Stimulated activated naive B cell treated with anti-CD40 and anti-IgM and Interleukin-4, amounts not matched to agents 10 μg/mL and 1 μg/mL and 100 μg/mL, for 72 hours (primary cell): ENCODE measurements around the gene SLC25A51.
"Not testable (repeated sequence)": the region's sequence is repeated elsewhere in the genome, so short reads cannot be mapped to it uniquely, and the experiment has no call there.

Source experiments
- ATAC-seq, 2 donors: fragments of 150-1000 bp; cut with Tn5 transposase; replicated peaks; 2 replicates each; pipeline ENCODE4 v1.10.0; 2021; ENCODE audit warnings: moderate library complexity in 1 of 2
- DNase-seq: peaks from one replicate; pipeline ENCODE4 v3.0.0; 2021
- H3K27ac Mint-ChIP-seq: one replicate; pipeline ENCODE4 v1.8.0; 2022; ENCODE audit warnings: mild to moderate bottlenecking, mixed read lengths
- H3K27me3 Mint-ChIP-seq, 2 donors: one replicate each; pipeline ENCODE4 v1.8.0; 2022; ENCODE audit warnings: mixed read lengths in 2 of 2
- H3K36me3 Mint-ChIP-seq, 2 donors: one replicate each; pipeline ENCODE4 v1.8.0; 2022; ENCODE audit warnings: mixed read lengths in 2 of 2, mild to moderate bottlenecking in 1 of 2
- H3K4me1 Mint-ChIP-seq, 2 donors: one replicate each; pipeline ENCODE4 v1.8.0; 2022; ENCODE audit warnings: mixed read lengths in 2 of 2, mild to moderate bottlenecking in 1 of 2
- H3K4me3 Mint-ChIP-seq, 2 donors: one replicate each; pipeline ENCODE4 v1.8.0; 2022; ENCODE audit warnings: mild to moderate bottlenecking in 2 of 2, mixed read lengths in 2 of 2, moderate library complexity in 1 of 2
- H3K9me3 Mint-ChIP-seq, 2 donors: one replicate each; pipeline ENCODE4 v1.8.0; 2022; ENCODE audit warnings: mixed read lengths in 2 of 2, mild to moderate bottlenecking in 1 of 2

The SLC25A51 gene

DNA sequence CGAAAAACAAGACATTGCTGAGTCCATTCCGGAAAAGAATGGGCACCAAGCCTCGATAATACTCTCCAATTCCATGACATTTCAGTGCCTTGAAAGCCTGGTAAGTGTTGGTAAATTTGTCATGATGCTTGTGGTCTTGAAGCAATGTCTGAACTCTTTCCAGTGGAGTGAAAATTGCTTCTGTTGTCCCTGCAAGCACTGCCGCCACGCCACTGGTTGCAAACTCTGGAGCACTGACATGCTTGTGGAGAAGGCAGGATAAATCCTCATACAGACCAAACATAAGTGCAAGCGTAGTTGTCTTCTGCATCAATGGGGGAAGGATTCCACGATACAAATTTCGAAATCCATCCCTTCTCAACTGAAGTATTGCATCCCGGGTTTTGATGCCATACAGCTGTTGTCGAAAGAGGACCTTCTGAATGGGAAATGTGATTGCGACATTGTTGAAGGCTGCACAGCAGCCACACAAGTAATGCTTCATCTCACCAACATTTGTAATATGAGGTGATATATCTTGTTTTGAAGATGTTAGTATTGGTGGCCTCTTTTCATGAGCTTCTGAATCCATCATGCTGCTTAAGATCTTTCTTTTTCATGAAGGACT lies 15.8 kb downstream of the SLC25A51 start:
- H3K36me3 Mint-ChIP-seq = peaks cover 32 to 51% of the 10 kb centered on the region in 2 donors
- not testable (repeated sequence) for H3K27me3 Mint-ChIP-seq, DNase-seq, ATAC-seq, H3K4me1 Mint-ChIP-seq, H3K27ac Mint-ChIP-seq, H3K4me3 Mint-ChIP-seq, H3K9me3 Mint-ChIP-seq

DNA sequence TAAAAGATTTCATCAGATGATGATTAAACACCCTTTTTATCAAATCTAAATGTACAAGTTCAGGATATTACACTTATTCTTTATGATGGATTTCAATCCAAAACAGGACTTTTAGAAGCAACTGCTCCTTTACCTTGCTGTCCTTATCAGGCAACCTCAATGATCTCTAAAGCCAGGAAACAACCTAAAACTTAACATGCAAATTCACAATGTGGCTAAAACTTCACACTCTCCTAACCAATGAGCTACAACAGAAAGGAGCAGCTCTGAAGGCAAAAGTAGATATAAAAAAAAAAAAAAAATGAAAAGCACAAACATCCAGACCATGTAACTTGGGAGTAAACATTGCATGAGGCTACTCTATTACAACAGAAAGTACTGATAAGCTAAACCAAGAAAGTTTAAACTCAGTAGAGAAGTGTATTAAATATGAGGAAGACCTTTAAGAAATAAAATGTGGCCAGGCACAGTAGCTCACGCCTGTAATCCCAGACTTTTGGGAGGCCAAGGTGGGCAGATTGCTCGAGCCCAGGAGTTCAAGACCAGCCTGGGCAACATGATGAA lies 22.9 kb downstream of the SLC25A51 start:
- no peak overlapping the region for H3K27ac Mint-ChIP-seq
- H3K36me3 Mint-ChIP-seq = peaks cover 25 to 40% of the 10 kb centered on the region in 2 donors
- DNase-seq = no peak
- H3K27me3 Mint-ChIP-seq = no peaks in the 10 kb centered on the region
- ATAC-seq = no peak
- H3K4me1 Mint-ChIP-seq = peaks cover 0 to 2% of the 10 kb centered on the region in 2 donors
- no peak overlapping the region for H3K4me3 Mint-ChIP-seq
- peaks cover 0 to 4% of the 10 kb centered on the region in 2 donors for H3K9me3 Mint-ChIP-seq

DNA sequence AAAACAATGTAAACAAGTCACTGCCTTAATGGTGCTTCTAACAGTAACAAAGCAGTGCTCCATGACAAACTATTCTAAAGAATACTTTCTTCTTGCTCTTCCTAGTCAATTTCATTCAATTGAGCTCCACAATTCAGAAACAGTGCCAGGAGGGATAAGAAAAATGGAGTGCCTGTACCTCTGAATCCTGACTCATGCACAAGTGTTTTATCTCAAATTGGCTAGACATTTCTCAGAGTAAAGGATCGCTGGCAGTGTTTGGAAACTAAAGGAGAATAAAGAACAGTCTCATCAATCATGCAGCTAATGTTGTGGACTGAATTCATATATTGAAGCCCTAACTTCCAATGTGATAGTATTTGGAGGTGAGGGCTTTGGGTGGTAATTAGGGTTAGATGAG lies 27.6 kb downstream of the SLC25A51 start:
- Mint-ChIP-seq H3K4me1 (no peaks in the 10 kb centered on the region), H3K9me3 (peaks cover 0 to 4% of the 10 kb centered on the region in 2 donors), H3K27ac (no peak overlapping the region), H3K36me3 (peaks cover 22 to 39% of the 10 kb centered on the region in 2 donors), H3K4me3 (no peak overlapping the region), H3K27me3 (no peaks in the 10 kb centered on the region)
- DNase-seq = no peak
- no peak for ATAC-seq

DNA sequence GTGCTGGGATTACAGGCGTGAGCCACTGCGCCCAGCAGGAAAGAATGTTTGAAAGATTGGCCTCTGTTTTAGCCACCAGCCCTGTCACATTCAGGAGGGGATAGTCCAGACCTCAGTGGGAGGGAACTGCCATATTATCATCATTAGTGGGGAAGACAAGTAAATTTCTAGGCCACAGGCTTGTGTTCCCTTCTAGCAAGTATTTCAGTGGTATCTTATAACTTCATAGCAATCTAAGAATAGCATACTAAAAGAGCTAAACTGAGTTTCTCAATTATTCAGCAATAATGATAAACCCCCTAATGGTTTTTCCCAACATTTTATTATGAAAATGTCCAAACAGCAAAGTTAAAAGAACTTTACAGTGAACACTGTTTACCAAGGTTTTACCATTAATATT lies 30.0 kb downstream of the SLC25A51 start:
- Mint-ChIP-seq H3K27me3 (no peaks in the 10 kb centered on the region), H3K27ac (no peak overlapping the region), H3K9me3 (peaks cover 0 to 4% of the 10 kb centered on the region in 2 donors), H3K4me3 (no peak overlapping the region), H3K4me1 (no peaks in the 10 kb centered on the region), H3K36me3 (peaks cover 14 to 27% of the 10 kb centered on the region in 2 donors)
- DNase-seq (no peak), ATAC-seq (no peak)

DNA sequence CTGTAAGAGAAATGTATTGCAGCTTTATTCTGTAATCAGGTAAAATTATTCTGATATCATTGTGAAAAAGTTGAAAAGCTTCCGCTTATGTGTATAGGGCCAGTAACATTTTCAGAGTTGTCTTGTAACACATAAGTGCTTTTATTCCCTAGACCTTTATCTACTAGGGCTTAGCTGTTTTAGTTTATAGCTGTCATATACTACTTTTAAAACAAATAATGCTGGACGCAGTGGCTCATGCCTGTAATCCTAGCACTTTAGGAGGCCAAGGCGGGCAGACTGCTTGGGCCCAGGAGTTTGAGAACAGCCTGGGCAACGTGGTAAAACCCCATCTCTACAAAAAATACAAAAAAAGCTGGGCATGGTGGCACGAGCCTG lies 33.1 kb downstream of the SLC25A51 start:
- Mint-ChIP-seq H3K36me3 (peaks cover under 1 to 7% of the 10 kb centered on the region in 2 donors), H3K9me3 (no peaks in the 10 kb centered on the region), H3K4me3 (no peak overlapping the region), H3K27me3 (no peaks in the 10 kb centered on the region), H3K27ac (no peak overlapping the region), H3K4me1 (no peaks in the 10 kb centered on the region)
- ATAC-seq (no peak), DNase-seq (no peak)

DNA sequence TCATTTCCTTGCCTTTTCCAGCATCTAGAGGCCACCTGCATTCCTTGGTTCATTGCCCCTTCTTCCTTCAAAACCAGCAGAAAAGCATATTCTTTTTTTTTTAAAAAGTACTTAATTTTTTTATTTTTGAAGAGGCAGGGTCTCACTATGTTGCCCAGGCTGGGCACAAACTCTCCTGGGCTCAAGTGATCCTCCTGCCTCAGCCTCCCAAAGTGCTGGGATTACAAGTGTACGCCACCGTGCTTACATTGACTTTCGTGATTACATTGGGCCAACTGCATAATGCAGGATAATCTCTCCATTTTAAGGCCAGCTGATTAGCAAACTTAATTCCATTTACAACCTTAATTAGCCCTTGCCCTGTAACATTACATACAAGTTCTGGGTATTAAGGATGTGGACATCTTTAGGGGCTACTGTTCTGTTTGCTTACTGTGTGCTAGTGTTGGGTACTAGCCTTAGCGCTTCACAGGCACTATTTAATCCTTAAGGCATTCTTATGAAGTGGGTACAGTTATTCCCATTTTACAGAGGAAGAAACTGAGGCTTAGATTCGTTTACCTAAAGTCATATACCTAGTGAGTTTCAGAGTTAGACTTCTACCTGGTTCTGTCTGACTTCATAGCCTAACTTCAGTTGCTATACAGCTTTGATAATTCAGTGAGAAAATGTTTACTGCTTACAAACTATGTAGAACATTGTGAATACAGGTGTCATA lies 33.7 kb downstream of the SLC25A51 start:
- Mint-ChIP-seq H3K4me1 (no peaks in the 10 kb centered on the region), H3K36me3 (peaks cover 0 to 4% of the 10 kb centered on the region in 2 donors)
- ATAC-seq = no peak

DNA sequence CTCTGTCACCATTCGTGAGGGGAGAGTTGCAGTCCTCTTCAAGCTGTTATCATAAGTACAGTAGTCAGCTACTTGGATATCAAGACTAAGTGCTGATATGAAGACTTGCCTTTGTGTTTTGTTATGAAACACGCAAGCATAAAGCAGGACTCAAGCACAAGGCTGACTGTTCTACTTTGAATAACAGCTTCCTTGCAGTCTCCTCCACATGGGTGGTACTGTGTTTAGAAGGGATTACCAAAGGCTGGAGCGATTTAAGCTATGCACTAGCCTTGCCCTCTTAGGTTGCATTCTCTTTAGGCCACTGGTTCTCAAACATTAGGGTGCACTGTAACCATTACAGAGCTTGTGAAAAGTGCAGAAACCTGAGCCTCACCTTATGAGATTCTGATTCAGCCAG lies 41.4 kb downstream of the SLC25A51 start:
- DNase-seq (no peak), ATAC-seq (no peak)
- Mint-ChIP-seq H3K9me3 (no peaks in the 10 kb centered on the region), H3K27me3 (no peaks in the 10 kb centered on the region), H3K4me3 (no peak overlapping the region), H3K36me3 (peaks cover 8 to 27% of the 10 kb centered on the region in 2 donors), H3K27ac (no peak overlapping the region), H3K4me1 (no peaks in the 10 kb centered on the region)

More for the DNA sequence above, 33.7 kb downstream of the SLC25A51 start:
- DNase-seq = no peak
- no peaks in the 10 kb centered on the region for H3K27me3 Mint-ChIP-seq
- H3K27ac Mint-ChIP-seq = no peak overlapping the region
- no peak overlapping the region for H3K4me3 Mint-ChIP-seq
- H3K9me3 Mint-ChIP-seq = no peaks in the 10 kb centered on the region

DNA sequence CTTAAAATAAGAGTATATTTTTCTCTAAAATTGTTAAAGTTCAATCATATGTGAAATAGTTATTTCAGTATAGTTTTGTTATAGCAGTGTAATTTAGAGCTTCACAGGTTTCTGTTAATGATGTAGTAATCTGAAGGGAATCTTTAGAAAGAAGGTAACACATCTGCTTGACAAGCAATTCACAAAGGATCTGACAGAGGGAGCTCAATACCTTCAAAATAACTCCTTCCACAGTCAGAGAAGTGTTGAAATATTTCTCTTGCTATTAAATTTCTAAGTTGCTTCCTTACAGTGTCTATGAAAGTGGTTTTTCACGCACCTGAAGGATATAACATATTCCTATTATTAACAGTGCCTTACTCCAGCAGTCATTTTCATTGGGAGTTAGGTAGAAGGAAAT lies 44.9 kb downstream of the SLC25A51 start:
- no peak overlapping the region for H3K4me3 Mint-ChIP-seq
- H3K4me1 Mint-ChIP-seq = no peaks in the 10 kb centered on the region
- DNase-seq = no peak
- H3K9me3 Mint-ChIP-seq = no peaks in the 10 kb centered on the region
- H3K27ac Mint-ChIP-seq = no peak overlapping the region
- no peak for ATAC-seq
- H3K27me3 Mint-ChIP-seq = no peaks in the 10 kb centered on the region
- H3K36me3 Mint-ChIP-seq = peaks cover 17 to 32% of the 10 kb centered on the region in 2 donors

DNA sequence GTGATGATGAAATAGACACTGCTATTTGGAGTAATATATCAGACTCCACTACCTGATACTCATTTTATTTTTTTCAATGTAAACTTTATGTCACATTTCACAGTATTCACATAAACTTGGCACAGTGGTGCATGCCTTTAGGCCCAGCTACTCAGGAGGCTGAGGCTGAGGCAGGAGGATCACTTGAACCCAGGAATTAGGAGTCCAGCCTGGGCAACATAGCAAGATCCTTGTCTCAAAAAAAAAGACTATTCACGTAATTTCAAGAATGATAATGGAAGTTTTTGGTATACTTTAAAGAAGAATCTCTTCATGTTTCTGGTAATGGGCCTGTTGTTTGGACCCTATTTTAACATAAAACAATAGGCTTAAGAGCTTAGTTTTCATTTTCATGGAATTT lies 47.4 kb downstream of the SLC25A51 start:
- Mint-ChIP-seq H3K36me3 (peaks cover 15 to 35% of the 10 kb centered on the region in 2 donors), H3K27me3 (no peaks in the 10 kb centered on the region), H3K4me3 (no peak overlapping the region), H3K27ac (no peak overlapping the region), H3K4me1 (no peaks in the 10 kb centered on the region), H3K9me3 (no peaks in the 10 kb centered on the region)
- DNase-seq (no peak), ATAC-seq (no peak)

DNA sequence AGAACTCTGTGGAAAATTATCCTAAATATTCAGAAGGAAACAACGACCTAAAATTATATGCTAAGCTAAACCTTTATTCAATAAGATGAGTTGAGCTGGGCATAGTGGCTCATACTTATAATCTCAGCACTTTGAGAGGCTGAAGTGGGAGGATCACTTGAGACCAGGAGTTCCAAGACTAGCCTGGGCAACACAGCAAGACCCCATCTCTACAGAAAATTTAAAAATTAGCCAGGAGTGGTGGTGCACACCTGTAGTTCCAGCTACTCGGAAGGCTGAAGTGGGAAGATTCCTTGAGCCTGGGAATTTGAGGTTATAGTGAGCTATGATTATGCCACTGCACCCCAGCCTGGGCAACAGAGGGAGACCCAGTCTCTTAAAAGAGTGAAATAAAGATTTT lies 51.7 kb downstream of the SLC25A51 start:
- Mint-ChIP-seq H3K27ac (no peak overlapping the region), H3K27me3 (no peaks in the 10 kb centered on the region), H3K9me3 (no peaks in the 10 kb centered on the region)

DNA sequence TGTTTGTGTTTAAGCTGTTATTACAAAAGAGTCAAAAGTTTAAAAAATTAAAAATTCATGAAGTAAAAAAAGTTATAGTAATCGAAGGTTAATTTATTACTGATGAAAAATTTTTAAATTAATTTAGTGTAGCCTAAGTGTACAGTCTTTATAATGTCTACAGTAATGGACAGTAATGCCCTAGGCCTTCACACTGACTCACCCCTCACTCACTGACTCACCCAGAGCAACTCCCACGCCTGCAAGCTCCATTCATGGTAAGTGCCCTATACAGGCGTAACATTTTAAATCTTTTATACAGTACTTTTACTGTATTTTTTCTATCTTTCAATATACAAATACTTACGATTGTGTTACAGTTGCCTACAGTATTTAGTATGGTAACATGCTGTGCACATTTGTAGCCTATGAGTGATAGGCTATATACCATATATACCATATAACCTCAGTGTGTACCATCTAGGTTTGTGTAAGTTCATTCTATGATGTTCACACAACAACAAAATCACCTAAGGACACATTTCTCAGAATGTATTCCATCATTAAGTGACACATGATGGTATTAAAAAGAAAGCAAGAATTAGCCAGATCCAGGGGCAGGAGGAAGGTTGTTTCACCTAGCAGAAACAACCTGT lies 63.2 kb downstream of the SLC25A51 start:
- no peak for ATAC-seq

More for the DNA sequence above, 51.7 kb downstream of the SLC25A51 start:
- Mint-ChIP-seq H3K4me3 (no peak overlapping the region), H3K4me1 (no peaks in the 10 kb centered on the region), H3K36me3 (peaks cover 10 to 24% of the 10 kb centered on the region in 2 donors)
- DNase-seq = no peak
- no peak for ATAC-seq

DNA sequence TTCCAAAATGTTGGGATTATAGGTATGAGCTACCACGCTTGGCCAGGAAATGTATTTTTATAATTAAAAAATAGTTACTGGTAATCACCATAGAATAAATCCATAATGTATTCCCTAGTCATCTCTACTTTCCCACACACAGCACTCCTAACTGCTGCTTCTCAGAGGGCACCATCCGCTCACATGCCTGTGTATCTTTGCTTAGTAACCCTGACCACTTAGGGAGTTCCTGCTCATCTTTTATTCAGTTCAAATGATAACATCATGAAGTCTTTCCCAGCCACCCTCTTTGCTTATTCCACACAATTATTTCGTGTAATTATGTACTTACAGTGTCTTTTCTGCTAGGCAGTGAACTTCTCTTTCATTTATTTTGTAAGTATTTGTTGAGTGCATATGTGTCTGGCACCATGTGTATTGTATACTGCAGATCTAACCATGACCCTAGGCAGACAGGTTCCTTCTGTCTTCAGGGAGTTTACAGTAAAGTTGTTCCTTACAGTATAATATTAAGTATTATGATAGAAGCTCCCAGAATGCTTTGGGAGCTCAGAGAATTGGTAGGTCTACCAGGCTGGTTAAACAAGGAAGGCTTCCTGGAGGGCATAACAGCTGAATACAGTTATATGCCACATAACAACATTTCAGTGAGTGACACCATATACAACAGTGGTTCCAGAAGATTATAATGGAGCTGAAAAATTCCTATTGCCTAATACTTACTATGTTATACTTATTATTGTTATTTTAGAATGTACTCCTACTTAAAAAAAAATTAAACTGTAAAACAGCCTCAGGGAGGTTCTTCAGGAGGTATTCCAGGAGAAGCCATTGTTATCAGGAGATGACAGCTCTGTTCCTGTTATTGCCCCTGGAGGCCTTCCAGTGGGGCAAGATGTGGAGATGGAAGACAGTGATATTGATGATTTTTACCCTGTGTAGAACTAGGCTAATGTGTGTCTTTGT lies 64.1 kb downstream of the SLC25A51 start:
- Mint-ChIP-seq H3K9me3 (no peaks in the 10 kb centered on the region), H3K36me3 (peaks cover 7 to 28% of the 10 kb centered on the region in 2 donors), H3K27ac (no peak overlapping the region), H3K4me1 (peaks cover 4 to 5% of the 10 kb centered on the region in 2 donors), H3K27me3 (no peaks in the 10 kb centered on the region), H3K4me3 (no peak overlapping the region)
- DNase-seq (no peak), ATAC-seq (no peak)

More for the DNA sequence above, 63.2 kb downstream of the SLC25A51 start:
- peaks cover 7 to 32% of the 10 kb centered on the region in 2 donors for H3K36me3 Mint-ChIP-seq
- no peaks in the 10 kb centered on the region for H3K27me3 Mint-ChIP-seq
- H3K4me1 Mint-ChIP-seq = peaks cover 5 to 6% of the 10 kb centered on the region in 2 donors
- H3K27ac Mint-ChIP-seq = no peak overlapping the region
- DNase-seq = no peak
- H3K9me3 Mint-ChIP-seq = no peaks in the 10 kb centered on the region
- no peak overlapping the region for H3K4me3 Mint-ChIP-seq
